SK-N-SH treated with all-trans-retinoic acid at 6 μM for 48 hours (cell line): Measurements from ENCODE around the gene CDC45.

Experiments
- ATAC-seq: fragments of 200-7000 bp; cut with Tn5 transposase; 3 replicates; pipeline ENCODE4 v1.9.1; 2020; ENCODE audit warnings: mild to moderate bottlenecking, moderate library complexity
- ARNTL ChIP-seq: fragments of 450-650 bp; formaldehyde crosslinking; IDR thresholded peaks from 2 replicates; pipeline ENCODE4 v1.5.0; 2020; ENCODE audit warnings: low read depth, mild to moderate bottlenecking, moderate library complexity, borderline replicate concordance
- BACH2 ChIP-seq: fragments of 250-450 bp; sonication (Bioruptor Pico); IDR thresholded peaks from 2 replicates; pipeline ENCODE4 v1.9.0; 2021; ENCODE audit warnings: mild to moderate bottlenecking, borderline replicate concordance
- CREB5 ChIP-seq: fragments of 250-450 bp; sonication (Bioruptor Pico); IDR thresholded peaks from 2 replicates; pipeline ENCODE4 v1.5.1; 2020; ENCODE audit warnings: low read depth, mild to moderate bottlenecking, moderate library complexity
- CSDC2 ChIP-seq: fragments of 250-450 bp; sonication (Bioruptor Pico); IDR thresholded peaks from 2 replicates; pipeline ENCODE4 v1.5.0; 2020; ENCODE audit warnings: mild to moderate bottlenecking, moderate library complexity
- ESRRG ChIP-seq: fragments of 250-450 bp; sonication (Bioruptor Pico); IDR thresholded peaks from 2 replicates; pipeline ENCODE4 v1.6.1; 2021; ENCODE audit warnings: mild to moderate bottlenecking
- GLIS3 ChIP-seq: fragments of 250-450 bp; sonication (Bioruptor Pico); IDR thresholded peaks from 2 replicates; pipeline ENCODE4 v1.5.0; 2020; ENCODE audit warnings: mild to moderate bottlenecking, moderate library complexity
- ISL1 ChIP-seq: fragments of 250-450 bp; sonication (Bioruptor Pico); IDR thresholded peaks from 2 replicates; pipeline ENCODE4 v2.1.2; 2022; ENCODE audit warnings: mild to moderate bottlenecking, moderate library complexity
- OSR1 ChIP-seq: fragments of 250-450 bp; sonication (Bioruptor Pico); IDR thresholded peaks from 2 replicates; pipeline ENCODE4 v1.8.0; 2022; ENCODE audit warnings: moderate library complexity, mild to moderate bottlenecking, inconsistent platforms
- PATZ1 ChIP-seq: fragments of 250-450 bp; sonication (Bioruptor Pico); IDR thresholded peaks from 2 replicates; pipeline ENCODE4 v1.8.0; 2020; ENCODE audit warnings: mild to moderate bottlenecking, moderate library complexity, borderline replicate concordance
- PPARA ChIP-seq: fragments of 250-450 bp; sonication (Bioruptor Pico); IDR thresholded peaks from 2 replicates; pipeline ENCODE4 v1.5.0; 2020; ENCODE audit warnings: mild to moderate bottlenecking, borderline replicate concordance
- RARB ChIP-seq: fragments of 250-450 bp; sonication (Bioruptor Pico); IDR thresholded peaks from 2 replicates; pipeline ENCODE4 v1.8.0; 2021; ENCODE audit warnings: mild to moderate bottlenecking, moderate library complexity
- TCF4 ChIP-seq: fragments of 250-450 bp; sonication (Bioruptor Pico); IDR thresholded peaks from 2 replicates; pipeline ENCODE4 v1.8.0; 2021; ENCODE audit warnings: mild to moderate bottlenecking, moderate library complexity, borderline replicate concordance
- TOX ChIP-seq: fragments of 250-450 bp; sonication (Bioruptor Pico); IDR thresholded peaks from 2 replicates; pipeline ENCODE4 v1.8.0; 2021; ENCODE audit warnings: mild to moderate bottlenecking, moderate library complexity, borderline replicate concordance
- TSHZ2 ChIP-seq: fragments of 250-450 bp; sonication (Bioruptor Pico); IDR thresholded peaks from 2 replicates; pipeline ENCODE4 v1.5.0; 2020; ENCODE audit warnings: mild to moderate bottlenecking, moderate library complexity
- ZC3H10 ChIP-seq: fragments of 250-450 bp; sonication (Bioruptor Pico); IDR thresholded peaks from 2 replicates; pipeline ENCODE4 v1.5.1; 2021; ENCODE audit warnings: mild to moderate bottlenecking, moderate library complexity
- ZFP3 ChIP-seq: fragments of 250-450 bp; sonication (Bioruptor Pico); IDR thresholded peaks from 2 replicates; pipeline ENCODE4 v1.5.0; 2020; ENCODE audit warnings: mild to moderate bottlenecking, moderate library complexity
- ZFP30 ChIP-seq: fragments of 450-650 bp; formaldehyde crosslinking; IDR thresholded peaks from 2 replicates; pipeline ENCODE4 v1.5.0; 2022; ENCODE audit warnings: mild to moderate bottlenecking, moderate library complexity
- ZNF565 ChIP-seq: fragments of 450-650 bp; formaldehyde crosslinking; conservative IDR thresholded peaks from 2 replicates; pipeline ENCODE4 v1.5.0; 2020; ENCODE audit warnings: low read depth, mild to moderate bottlenecking, moderate library complexity
- ZNF70 ChIP-seq: fragments of 450-650 bp; formaldehyde crosslinking; IDR thresholded peaks from 2 replicates; pipeline ENCODE4 v1.5.0; 2020; ENCODE audit warnings: mild to moderate bottlenecking, moderate library complexity
- ZNF8 ChIP-seq: fragments of 450-650 bp; formaldehyde crosslinking; IDR thresholded peaks from 2 replicates; pipeline ENCODE4 v1.5.0; 2020; ENCODE audit warnings: mild to moderate bottlenecking, moderate library complexity

The CDC45 gene

GRCh38 chr22:19515654-19516377, 36.1 kb downstream of the CDC45 start:
- no peak for ATAC-seq
- TF ChIP-seq ZFP3 (CRISPR knock-in tag) (no peak), ESRRG (CRISPR knock-in tag) (no peak), ZNF565 (no peak), TCF4 (CRISPR knock-in tag) (no peak), ZNF70 (no peak), TSHZ2 (no peak), GLIS3 (CRISPR knock-in tag) (no peak), PPARA (CRISPR knock-in tag) (no peak), PATZ1 (no peak), ISL1 (CRISPR knock-in tag) (no peak), ZNF8 (CRISPR knock-in tag) (no peak), CSDC2 (CRISPR knock-in tag) (no peak), ARNTL (CRISPR knock-in tag) (no peak), RARB (no peak), CREB5 (CRISPR knock-in tag) (no peak), OSR1 (no peak), ZFP30 (CRISPR knock-in tag) (no peak)

- no peak for ATAC-seq
- TF ChIP-seq CSDC2 (CRISPR knock-in tag): no peak
- no peak for TF ChIP-seq ARNTL (CRISPR knock-in tag)
Measured at GRCh38 chr22:19516378-19517170, 36.9 kb downstream of the CDC45 start.

GRCh38 chr22:19517171-19517500, 37.4 kb downstream of the CDC45 start:
- no peak for TF ChIP-seq BACH2
- TF ChIP-seq TOX: no peak
- no peak for TF ChIP-seq TCF4 (CRISPR knock-in tag)
- no peak for TF ChIP-seq ARNTL (CRISPR knock-in tag)
- TF ChIP-seq ZNF565: no peak
- TF ChIP-seq ZC3H10 (CRISPR knock-in tag): no peak
- TF ChIP-seq ZFP3 (CRISPR knock-in tag): no peak
- no peak for TF ChIP-seq TSHZ2
- TF ChIP-seq CSDC2 (CRISPR knock-in tag): no peak
- no peak for TF ChIP-seq PATZ1
- TF ChIP-seq, all 23 proteins: peak for 0
- no peak for ATAC-seq
